Activated CD4-positive, alpha-beta T cell treated with anti-CD3 and anti-CD28 coated beads for 1 hour (primary cell): Measurements from ENCODE around the gene CGB8.
"Not testable (repeated sequence)": the region's sequence is repeated elsewhere in the genome, so short reads cannot be mapped to it uniquely, and the experiment has no call there.

Experiments used
- DNase-seq: peaks from one replicate; pipeline ENCODE4 v3.0.0-alpha.2; 2020

CGB8 gene

DNA sequence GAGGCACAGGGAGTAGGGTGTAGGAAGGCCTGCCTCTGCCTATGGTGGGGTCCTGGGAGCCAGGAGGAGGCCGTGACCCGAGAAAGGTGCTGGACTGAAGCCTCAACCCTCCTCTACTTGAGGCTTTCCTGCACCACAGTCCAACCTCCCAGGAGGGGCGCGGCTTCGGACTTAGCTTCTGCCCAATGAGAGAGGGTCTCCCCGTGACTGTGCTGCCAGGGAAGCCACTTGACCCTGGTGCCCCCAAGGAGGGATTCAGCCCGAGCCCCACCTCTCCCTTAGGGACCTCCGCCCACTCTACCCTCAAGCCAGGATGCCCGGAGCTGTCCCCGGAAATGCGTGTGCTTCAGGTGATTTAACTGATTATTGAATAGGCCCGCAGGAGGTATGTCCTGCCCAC is at the start of gene CGB8:
Gene CGB8 (minus strand): TSS at position 101 of the 400 bp plus-strand sequence. CDS start 372 bp downstream, outside the sequence.
- DNase-seq = not testable (repeated sequence)

DNA sequence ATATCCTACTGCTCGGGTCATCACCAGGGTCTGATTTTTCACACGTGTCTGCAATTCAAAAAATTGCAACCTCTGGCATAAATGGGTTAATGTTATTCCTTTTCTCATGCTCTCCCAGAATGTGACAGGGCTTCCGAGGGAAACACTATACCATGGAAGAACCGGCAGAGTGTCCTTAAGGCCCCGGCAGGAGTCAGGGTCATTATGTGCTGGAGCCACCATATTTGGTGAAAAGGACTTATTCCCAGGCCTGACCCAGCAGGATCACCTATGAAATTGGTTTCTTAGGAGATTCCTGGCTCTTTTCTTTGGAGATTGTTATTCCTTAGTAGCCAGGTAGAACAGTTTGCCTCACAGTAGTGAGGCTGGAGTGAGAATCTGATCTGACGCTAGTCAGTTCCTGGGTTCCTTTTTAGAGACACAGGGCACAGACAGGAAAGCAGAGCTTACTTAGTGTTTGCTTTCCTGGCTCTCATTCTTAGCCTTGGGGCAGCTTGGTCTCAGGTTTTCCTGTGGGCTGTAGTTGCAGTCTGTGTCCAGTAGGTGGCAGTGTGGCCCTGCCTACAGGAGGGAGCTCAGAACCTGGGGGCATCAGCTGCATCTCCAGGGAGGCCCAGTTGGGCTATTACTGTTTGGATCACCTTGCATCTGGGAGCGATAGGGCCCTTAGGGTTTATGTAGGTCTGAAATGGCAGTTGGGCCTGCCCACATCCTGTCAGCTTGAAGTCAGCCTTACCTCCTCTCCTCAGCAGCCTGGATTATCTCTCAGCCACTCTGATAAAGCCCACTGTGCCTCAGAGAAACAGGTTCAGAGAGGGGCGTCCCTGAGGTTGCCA is 48.8 kb upstream of the CGB8 start:
- DNase-seq = peak; percentile 64

DNA sequence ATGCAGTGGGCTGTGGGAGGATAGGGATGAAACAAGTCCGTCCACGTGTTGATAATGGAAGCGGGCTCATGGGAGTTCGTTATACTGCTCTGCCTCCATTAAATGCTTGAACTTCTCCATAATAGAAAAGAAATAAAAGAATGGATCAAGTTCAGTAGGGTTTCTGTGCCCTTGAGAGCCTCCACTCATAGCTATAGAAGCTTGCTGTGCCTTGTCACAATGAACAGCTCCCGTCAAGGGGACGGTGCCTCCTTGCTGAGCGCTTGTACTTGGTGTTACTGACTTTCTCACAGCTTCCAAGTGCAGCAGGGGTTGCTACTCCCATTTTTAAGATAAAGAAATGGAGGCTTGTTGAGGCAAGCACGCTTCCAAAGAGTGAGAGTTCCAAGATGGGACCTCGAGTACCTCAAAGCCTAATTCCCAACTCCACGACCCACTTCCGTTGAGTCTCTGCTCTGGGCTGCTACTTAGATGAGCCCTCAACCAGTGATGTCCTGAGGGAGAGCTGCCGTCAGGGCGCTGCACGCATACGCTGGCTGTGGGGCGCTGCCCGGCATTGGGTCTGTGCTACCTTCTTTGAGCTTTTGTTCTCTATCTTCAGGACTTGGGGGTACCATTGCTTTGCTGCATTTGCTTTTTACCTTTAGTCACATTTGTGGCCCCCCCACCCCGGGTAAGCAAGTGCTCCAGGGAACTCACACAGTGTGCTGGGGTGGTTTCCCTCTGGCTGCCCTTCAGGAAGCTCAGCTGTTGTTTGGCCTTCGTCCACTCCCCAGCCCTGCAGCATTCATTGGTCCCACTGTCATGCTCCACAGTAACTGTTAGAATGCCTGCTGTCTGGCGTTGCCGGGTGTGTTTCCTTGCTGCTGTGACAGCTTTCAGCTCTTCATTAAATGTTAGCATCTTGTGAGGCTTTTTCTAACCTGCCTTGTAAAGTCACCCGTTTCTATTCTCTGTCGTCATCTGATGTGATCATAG is 45.9 kb upstream of the CGB8 start:
- DNase-seq = no peak

DNA sequence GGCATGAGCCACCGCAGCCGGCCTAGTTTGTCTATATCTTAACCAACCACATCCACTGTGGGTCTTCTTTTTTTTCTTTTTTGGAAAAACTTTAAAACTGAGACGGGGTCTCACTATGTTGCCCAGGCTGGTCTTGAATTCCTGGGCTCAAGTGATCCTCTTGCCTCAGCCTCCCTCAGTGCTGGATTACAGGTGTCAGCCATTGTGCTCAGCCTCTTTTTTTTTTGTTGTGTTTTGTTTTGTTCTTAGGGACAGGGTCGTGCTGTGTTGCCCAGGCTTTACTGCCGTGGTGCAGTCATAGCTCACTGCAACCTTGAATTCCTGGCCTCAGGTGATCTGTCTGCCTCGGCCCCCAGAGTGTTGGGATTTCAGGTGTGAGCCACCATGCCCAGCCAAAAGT is 43.8 kb upstream of the CGB8 start:
- DNase-seq = no peak

DNA sequence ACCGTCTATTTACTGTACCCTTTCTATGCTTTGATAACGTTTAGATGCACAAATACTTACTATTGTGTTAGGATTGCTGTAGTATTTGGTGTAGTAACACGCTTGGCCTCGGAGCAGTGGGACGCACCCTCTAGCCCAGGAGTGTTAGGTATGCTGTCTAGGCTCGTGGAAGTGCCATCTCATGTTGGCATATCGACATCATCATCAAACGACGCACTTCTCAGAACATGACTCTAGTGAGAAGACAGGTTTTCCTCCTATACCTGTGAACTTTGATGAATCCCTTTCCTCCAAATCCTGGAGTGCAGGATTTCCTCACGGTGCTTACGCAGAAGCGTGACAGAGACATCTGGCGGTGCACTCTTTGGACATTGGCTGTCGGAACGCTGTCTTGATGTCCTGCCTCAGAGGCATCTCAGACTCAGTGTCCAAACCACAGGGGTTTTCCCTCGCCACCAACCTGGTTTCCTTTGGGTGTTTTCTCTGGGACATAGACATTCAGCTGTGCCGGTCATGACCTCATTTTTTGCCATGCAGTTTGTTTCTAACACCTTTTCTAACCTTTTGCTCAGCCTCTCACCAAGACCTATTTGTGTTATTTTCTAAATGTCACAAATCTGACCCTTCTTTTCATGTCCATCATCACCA is 42.6 kb upstream of the CGB8 start:
- no peak for DNase-seq

DNA sequence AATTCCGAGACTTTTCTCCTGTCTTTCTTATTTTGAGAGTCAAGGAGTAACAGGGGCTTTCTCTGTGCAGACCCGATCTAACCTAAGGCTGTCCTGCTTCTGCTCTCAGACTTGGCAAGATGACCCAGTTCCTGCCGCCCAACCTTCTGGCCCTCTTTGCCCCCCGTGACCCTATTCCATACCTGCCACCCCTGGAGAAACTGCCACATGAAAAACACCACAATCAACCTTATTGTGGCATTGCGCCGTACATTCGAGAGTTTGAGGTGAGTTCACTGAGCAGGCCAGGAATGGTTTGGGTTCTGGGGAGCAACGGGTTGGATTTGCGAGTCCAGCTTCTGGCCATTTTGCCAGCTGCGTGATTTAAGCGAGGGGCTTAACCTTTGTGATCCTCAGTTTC is 37.4 kb upstream of the CGB8 start:
- DNase-seq = no peak

DNA sequence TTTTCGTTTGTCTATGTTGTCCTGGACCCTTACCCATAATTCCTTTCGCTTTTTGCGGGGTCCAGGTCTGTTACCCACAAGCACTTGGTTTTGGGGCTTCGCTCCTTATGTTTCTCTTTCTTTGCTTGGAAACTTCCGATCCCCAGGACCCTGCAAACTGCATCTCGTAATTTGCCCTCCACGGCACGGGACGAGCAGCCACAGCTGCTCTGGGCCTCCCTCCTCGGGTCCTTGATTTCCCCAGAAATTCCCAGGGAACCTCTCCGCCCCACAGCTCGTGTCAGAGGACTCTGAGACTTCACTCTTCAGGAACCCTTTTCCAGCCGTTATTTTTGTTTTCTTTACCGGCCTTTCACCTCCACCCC is 36.9 kb upstream of the CGB8 start:
- no peak for DNase-seq

DNA sequence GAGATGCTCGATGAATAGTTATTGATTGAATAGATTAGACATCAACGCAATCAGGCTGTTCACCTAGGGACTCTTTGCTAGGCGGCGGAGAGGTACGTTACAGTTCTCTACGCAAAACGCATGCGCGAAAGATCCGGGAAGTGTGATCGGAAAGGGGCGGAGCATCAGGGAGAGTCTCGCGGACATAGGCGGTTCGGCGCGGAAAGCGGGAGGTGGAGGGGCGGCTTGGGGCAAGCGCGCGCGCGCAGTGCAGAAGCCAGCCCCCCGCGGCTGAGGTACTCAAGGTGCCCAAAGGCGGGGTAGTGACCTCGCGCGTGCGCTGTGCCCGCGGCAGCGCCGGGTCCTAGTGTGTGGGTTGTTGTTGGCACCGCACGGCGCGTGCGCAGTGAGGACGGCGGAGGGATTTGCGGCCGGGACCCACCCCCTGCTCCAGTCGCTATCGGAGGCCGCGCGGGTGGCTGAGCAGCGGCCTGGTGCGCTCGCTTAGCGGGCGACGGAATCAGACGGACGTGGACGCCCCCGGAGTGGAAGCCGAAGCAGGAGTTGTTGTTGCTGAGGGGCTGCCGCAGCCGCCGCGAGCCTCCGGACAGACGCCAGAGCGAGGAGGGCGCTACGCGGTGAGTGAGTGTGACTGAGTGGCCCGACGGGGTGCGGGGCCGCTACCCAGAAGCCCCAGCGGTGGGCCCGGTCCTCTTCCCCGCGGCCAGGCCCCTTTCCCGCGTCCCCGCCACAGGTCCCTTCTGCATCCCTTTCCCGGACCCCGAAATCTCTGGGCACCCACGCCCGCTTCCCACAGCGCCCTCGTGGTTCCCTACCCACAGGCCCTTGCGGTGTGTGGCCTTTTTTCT is 36.3 kb upstream of the CGB8 start, which contains the start of gene SNRNP70:
Gene SNRNP70 (plus strand): TSS at position 432 of the 848 bp plus-strand sequence. CDS start 964 bp downstream, outside the sequence.
- DNase-seq = peak; percentile 99

DNA sequence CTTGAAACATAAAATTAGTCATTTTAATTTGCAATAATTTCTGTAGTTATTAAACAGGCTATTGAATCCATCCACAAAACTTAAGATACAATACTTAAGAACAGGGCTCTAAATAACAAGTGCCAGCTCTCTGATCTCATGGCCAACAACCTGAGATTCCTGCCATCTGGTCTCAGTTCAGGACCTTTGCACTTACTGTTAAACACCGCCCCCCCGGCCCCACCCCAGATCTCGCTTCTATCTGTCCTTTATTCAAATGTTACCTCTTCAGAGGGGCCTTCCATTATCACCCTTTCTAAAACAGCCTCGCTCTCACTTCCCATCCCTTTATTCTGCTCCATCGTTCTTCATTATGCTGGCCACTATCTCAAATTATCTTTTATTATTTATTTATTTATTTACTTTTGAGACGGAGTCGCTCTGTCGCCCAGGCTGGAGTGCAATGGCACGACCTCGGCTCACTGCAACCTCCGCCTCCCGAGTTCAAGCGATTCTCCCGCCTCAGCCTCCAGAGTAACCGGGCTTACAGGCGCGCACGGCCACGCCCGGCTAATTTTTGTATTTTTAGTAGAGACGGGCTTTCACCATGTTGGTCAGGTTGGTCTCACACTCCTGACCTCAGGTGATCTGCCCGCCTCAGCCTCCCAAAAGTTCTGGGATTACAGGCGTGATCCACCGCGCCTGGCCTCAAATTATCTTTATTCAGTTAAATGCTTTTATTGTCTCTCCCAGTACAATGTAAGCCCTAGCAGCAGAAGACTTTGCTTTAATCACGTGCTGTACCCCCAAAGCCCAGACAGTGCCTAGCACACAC is 35.5 kb upstream of the CGB8 start:
- DNase-seq = no peak

DNA sequence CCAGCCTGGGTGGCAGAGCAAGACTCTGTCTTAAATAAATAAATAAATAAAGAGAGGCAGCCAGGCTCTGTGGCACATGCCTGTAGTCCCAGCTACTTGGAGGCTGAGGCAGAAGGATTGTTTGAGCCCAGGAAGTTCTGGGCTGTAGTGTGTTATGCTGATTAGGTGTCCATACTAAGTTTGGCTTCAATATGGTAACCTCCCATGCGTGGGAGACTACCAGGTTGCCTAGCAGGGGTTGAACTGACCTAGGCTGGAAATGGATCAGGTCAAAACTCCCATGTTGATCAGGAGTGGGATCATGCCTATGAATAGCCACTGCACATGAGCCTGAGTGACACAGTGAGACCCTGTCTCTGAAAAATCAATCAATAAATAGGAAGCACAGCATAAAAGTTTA is 32.4 kb upstream of the CGB8 start:
- DNase-seq = no peak

DNA sequence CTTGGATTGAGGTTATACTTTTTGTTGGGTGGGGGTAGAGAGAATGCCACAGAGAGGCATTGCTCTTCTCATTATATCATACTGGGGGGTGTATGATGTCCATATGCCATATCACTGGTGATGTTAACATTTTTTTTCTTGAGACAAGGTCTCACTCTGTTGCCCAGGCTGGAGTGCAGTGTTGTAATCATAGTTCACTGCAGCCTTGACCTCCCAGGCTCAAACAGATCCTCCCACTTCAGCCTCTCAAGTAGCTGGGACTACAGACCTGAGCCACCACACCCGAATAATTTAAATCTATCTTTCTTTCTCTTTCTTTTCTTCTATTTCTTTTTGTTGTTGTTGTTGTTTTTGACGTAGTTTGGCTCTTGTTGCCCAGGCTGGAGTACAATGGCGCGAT is 31.5 kb upstream of the CGB8 start:
- DNase-seq = no peak

DNA sequence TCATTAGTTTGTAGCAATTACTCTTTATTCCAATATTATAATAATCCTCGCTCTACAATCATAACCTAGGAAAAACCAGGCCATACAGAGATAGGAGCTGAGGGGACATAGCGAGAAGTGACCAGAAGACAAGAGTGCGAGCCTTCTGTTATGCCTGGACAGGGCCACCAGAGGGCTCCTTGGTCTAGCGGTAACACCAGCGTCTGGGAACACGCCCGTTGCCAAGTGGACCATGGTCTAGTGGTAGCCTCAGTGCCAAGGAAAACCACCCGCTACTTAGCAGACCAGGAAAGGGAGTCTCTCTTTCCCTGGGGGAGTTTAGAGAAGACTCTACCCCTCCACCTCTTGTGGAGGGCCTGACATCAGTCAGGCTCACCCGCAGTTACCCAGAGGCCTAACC is 26.0 kb upstream of the CGB8 start:
- not testable (repeated sequence) for DNase-seq

DNA sequence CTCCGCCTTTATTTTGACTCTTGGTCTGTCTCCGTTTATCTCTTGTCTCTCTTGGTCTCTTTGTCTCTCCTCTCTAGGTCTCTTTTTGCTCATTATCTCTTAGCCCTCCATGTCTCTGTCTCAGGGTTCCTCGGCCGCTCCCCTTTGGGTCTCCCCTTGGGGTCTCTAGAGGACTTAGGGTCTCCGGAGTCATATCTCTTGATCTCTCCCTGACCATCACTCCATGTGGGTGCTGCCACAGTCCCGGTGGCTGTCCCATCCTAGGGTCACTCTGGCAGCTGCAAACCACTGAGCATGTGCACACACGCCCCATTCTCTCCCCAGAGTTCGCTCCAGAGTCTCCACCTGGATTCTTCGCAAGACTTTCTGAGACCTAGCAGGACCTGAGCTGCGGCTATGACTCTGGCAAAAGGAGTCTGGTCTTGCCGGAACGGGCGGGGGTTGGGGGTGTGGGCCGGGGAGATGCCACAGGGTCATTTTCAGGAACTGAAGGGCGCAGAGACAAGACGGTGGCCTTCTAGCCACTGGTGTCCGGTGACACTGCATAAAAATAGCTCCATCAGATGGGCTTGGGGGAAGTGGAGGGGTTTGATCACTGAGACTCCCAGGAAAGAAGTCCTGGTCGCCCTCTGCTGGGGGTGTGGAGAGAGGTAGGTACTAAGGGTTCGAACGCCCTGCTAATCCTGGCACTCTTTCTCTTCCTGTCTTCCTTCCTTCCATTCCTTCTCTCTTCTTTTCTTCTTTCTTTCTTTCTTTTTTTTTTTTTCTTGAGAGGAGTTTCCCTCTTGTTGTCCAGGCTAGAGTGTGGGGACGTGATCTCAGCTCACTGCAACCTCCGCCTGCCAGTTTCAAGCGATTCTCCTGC is 24.8 kb upstream of the CGB8 start:
- DNase-seq = no peak

DNA sequence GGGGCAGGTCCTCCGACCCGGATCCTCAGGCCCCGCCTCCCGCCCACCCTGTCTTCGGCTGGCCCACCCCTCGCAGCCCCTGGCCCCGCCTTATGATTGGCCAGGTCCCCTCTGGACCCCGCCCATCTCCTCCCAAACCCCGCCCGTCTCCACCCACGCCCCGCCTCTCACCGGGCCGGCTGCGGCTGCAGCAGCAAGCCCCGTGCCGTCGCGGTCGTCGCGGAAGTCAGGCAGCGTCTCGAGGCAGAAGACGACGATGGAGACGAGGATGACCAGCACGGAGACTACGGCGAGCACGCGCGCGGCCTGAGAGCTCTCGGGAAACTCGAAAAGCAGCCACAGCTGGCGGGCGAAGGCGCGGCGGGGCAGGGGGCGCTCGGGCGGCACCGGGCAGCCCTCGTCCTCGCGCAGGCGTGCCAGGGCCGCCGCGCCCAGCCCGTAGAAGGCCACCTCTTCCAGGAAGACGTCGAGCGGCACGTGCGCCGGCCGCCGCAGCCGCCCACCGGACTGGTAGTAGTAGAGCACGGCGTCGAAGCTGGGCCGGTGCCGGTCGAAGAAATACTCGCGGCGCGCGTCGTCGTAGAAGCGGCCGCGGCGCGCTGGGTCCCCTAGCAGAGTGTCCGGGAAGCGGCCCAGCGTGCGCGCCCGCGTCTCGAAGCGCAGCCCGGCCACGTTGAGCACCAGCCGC is 23.1 kb upstream of the CGB8 start:
- DNase-seq = no peak

DNA sequence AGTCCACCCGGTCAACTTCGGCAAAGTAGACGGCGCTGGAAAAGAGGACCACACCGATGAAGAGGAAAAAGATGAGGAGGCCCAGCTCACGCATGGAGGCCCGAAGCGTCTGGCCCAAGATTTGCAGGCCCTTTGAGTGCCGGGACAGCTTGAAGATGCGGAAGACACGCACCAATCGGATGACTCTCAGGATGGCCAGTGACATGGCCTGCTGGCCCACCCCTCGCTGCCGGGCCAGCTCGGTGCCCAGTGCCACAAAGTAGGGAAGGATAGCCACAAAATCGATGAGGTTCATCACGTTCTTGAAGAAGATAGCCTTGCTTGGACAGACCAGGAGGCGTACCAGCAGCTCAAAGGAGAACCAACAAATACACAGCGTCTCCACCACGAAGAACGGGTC is 21.5 kb upstream of the CGB8 start:
- DNase-seq = no peak

DNA sequence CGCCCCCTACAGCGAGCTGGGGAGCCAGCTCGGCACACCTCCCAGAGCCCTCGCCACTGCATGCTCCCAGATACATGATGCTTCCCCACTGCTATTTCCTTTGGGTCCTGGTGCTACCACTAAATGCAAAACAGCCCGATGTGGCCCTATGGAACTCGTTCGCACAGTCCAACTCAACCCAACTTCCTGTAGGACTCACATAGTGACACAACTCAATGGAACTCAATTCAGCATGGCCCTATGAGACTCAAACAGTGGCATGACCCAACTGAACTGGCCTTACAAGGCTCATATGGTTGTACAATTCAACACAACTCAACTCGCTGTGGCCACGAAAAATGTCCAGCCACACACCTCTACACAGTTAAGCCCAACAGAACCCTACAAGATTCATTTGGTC is 20.1 kb upstream of the CGB8 start:
- DNase-seq = no peak

DNA sequence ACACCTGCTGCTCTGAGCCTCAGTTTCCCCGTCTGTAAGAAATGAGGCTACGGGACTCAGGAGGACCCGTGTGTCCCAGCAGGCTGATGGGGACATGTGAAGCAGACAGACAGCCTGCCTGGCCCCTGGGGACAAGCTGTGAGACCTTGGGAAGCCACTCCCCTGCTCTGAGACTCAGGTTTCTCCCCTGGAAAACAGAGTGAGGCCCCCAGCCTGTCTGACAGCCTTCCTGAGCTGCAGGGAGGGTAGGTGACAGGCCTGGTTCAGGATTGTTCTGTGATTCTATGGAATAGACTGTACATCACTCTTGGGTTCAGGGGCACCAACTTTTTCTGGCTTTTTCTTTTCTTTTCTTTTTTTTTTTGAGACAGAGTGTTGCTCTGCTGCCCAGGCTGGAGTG is 18.6 kb upstream of the CGB8 start:
- no peak for DNase-seq

DNA sequence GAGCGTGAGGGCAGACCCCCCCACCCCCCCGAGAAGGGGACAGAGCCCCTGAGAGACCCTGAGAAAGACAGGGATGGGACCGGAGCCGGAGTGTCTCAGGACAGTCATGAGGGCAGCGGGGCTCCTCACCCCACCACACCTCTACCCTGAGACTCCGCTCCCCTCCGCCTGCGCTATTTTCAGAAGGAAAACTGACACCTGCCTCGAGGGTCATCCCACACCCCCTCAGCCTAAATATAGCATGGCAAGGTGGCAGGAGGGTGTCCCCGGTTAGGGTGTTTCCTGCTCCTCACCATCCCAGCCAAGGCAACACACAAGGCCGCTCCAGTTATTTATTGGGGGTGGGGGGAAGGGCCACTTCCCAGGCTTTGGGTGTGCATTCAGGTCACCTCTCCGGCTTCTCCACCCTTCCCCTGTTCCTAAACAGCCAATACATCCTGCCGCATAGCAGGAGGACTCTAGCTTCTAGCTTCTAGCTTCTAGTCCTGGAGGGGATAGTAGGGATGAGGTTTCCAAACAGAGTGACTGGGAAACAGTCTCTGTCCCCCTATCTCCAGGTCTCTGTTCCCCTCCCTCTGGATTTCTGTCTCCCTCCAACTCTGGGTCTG is 17.1 kb upstream of the CGB8 start:
- DNase-seq = no peak
